ENCODE results near the gene FGGY.

FGGY gene

DNA sequence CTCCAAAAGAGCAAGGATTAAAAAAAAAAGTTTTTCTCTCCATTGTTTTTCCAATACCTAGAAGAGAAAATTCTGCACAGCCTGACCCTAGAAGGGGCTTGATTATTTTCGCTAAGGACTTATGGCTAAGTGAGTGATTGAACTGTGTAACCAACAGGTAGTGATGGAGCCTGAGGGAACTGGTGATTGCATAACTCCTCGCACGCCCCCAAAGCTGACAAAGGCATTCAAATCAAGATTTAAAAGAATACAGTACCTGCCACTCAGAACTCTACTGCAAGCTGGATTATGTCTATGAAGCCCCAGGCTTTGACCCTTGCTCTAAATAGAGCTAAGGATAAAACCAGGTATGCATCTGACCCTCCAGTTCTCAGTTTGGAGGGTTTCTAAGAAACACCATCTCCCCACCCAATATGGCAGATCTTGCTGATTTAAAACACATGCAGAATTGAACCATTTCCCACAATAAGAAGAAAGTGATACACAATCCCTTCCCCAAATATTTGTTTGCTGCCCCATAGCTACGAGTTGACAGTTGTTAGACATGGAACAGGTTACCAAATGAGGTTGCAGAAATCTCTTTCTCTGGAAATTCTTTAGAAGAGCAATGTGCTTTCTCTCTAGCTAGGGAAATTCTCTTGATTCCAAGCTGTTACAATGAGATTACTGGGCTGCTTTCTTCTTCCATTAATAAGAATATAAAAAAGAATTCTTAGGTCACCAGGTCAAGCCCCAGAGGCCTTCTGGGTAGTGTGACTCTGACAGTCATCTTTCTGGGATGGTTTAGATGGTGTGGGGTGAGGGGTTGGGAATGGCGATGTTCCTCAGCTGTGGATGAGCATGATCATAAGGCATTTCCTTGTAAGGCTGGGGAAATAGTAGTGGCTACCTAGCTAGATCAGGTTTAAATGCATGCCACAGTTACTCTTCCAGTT is 35.1 kb downstream of the FGGY start:
- H3K9me3 ChIP-seq (ENCODE audit: severe bottlenecking): no peaks in the 10 kb centered on the region
- no peak for DNase-seq
- no peaks in the 10 kb centered on the region for H3K36me3 ChIP-seq
- TF ChIP-seq, protein P1, sequence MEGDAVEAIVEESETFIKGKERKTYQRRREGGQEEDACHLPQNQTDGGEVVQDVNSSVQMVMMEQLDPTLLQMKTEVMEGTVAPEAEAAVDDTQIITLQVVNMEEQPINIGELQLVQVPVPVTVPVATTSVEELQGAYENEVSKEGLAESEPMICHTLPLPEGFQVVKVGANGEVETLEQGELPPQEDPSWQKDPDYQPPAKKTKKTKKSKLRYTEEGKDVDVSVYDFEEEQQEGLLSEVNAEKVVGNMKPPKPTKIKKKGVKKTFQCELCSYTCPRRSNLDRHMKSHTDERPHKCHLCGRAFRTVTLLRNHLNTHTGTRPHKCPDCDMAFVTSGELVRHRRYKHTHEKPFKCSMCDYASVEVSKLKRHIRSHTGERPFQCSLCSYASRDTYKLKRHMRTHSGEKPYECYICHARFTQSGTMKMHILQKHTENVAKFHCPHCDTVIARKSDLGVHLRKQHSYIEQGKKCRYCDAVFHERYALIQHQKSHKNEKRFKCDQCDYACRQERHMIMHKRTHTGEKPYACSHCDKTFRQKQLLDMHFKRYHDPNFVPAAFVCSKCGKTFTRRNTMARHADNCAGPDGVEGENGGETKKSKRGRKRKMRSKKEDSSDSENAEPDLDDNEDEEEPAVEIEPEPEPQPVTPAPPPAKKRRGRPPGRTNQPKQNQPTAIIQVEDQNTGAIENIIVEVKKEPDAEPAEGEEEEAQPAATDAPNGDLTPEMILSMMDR (IDR thresholded peaks at IDR 0.05; ENCODE audit: low read depth, low read length): no peak
- H3K4me3 ChIP-seq (ENCODE audit: low read depth, low read length): no peak overlapping the region
- no peaks in the 10 kb centered on the region for H3K27me3 ChIP-seq (ENCODE audit: insufficient read depth, low read depth, severe bottlenecking)
- H3K27ac ChIP-seq: no peak overlapping the region

DNA sequence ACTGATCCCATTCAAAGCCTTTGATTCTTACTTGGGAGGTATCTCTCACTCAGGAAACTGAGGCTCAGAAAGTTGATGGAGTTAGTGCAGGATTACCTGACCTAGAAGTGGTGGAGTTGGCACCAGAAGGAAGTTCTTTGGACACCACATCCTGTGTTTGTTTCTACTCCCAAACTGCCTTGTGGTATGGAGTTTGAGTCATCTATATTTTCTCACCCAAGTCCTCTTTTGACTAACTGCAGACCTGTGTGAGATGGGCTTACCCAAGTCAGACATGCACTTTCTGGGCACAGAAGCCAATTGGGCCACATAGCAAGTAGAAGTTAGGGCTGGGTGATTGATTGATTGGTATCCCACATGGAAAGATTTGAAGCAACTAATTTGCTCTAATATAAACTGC is 36.1 kb downstream of the FGGY start:
- DNase-seq: no peak
- H3K27ac ChIP-seq: no peak overlapping the region

DNA sequence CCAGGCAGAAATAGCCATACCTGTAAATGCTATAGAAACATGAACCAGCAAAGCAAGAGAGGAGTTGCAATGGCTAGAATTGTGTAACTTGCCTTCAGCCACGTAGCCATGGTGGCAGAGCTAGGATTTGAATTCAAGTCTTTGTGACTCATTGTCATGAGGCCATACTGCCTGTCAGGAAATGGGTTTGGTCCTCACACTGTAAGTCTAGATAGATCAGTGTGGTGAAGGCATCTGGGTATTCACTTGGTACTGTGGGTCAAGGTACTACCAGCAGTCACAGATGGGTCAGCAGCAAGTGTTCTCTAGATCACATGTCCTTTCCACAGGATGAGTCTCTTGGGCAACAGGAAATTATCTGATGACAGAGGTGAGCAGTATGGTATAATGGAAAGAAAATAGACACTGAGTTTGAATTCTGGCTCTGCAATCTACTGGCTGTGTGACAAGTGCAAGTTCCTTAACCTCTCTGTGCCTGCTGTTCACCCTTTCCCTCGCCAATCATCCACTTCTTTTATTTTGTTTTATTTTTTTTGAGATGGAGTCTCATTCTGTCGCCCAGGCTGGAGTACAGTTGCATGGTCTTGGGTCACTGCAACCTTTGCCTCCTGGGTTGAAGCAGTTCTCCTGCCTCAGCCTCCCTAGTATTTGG is 36.9 kb downstream of the FGGY start:
- Histone ChIP-seq H3K36me3 (no peaks in the 10 kb centered on the region), H3K4me3 (ENCODE audit: low read depth, low read length) (no peak overlapping the region), H3K9me3 (ENCODE audit: severe bottlenecking) (no peaks in the 10 kb centered on the region), H3K27ac (no peak overlapping the region), H3K27me3 (ENCODE audit: insufficient read depth, low read depth, severe bottlenecking) (no peaks in the 10 kb centered on the region)
- DNase-seq: no peak
- TF ChIP-seq, protein P1 (IDR thresholded peaks at IDR 0.05; ENCODE audit: low read depth, low read length): no peak

More for the DNA sequence above, 36.1 kb downstream of the FGGY start:
- Histone ChIP-seq H3K4me3 (ENCODE audit: low read depth, low read length) (no peak overlapping the region), H3K27me3 (ENCODE audit: insufficient read depth, low read depth, severe bottlenecking) (no peaks in the 10 kb centered on the region), H3K36me3 (no peaks in the 10 kb centered on the region), H3K9me3 (ENCODE audit: severe bottlenecking) (no peaks in the 10 kb centered on the region)
- TF ChIP-seq, protein P1 (IDR thresholded peaks at IDR 0.05; ENCODE audit: low read depth, low read length): no peak

DNA sequence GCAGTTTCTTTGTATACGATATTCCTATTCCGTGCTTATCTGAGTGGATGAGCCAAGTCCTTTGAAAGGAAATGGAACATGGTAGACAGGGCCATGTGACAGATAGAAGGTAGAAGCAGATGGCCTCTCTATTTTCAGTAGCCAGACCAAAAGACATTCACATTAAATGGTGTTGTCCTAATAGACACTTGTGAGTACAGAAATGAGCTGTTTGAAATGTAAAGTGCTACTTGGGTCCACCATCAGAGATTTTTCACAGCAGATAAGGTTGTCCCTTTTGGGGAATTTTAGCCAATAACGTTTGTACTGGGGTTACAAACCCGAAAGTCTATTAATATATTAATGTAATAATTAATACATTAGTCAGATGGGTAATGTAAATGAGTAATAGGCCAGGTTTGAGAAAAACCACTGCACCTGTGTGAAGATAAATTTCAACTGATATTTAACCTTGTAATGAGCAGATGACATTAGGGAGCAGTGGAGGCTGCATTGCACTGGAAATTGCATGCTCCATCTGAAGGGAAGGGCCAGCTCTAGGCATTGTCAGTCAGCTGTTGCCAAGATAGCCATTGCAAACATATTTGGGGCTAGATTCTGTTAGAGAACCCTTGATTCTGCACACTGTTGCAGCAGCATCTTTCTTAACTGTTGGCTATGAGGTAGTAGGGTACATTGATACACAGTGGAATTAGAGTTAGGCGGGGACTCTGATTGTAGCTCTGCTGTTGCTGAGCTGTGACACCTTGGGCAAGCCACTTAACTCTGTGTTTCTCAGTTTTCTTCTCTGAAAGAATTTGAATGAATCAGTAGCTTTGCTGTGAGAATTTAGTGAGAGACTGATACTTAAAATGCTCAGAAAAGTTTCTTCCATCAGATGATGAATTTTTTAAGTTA is 43.8 kb downstream of the FGGY start:
- Histone ChIP-seq H3K36me3 (no peaks in the 10 kb centered on the region), H3K4me3 (ENCODE audit: low read depth, low read length) (no peak overlapping the region), H3K27me3 (ENCODE audit: insufficient read depth, low read depth, severe bottlenecking) (no peaks in the 10 kb centered on the region), H3K9me3 (ENCODE audit: severe bottlenecking) (no peaks in the 10 kb centered on the region), H3K27ac (no peak overlapping the region)
- TF ChIP-seq, protein P1 (IDR thresholded peaks at IDR 0.05; ENCODE audit: low read depth, low read length): no peak
- DNase-seq: no peak

DNA sequence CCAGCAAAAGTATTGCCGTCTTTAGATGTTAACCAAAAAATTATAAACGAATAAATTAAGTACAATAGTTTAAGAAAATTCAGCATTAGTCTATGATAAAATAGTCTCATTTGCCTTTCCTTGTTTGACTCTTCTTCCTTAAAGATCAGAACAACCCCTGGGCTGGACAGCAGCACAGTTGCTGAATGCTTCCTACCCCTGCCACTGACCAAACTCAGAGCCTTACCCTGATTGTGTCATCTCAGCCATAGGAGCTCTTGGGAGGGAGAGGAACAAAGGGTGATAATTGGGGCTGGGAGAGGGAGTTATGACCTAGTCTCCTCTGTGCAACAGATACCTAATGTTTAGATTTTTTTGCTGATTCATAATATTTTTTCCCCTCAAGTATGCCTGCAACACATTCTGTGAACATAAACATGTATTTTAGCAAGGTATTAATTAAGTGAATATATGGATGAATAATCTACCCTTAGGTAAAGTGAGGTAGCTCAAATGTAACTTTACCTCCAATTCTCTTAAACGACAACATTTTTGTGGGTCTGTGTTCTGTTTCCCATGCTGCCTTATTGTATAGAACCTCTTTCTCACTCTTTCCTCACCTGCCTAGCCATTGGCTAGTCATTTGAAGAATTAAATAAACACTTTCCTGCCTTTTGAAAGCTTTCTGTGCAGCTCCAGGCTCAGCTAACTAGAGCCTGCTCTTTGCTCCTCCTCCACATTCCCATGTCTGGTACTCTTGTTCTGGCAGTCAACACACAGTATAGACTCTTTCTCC is 46.1 kb downstream of the FGGY start:
- TF ChIP-seq, protein P1 (IDR thresholded peaks at IDR 0.05; ENCODE audit: low read depth, low read length): no peak
- H3K36me3 ChIP-seq: no peaks in the 10 kb centered on the region
- no peaks in the 10 kb centered on the region for H3K27me3 ChIP-seq (ENCODE audit: insufficient read depth, low read depth, severe bottlenecking)
- no peak overlapping the region for H3K4me3 ChIP-seq (ENCODE audit: low read depth, low read length)
- no peak overlapping the region for H3K27ac ChIP-seq
- no peak for DNase-seq
- no peaks in the 10 kb centered on the region for H3K9me3 ChIP-seq (ENCODE audit: severe bottlenecking)
